NCI-H1436 (cell line): ENCODE measurements around the gene PRKG1.
"Not testable (repeated sequence)": the region's sequence is repeated elsewhere in the genome, so short reads cannot be mapped to it uniquely, and the experiment has no call there.

Source experiments
- DNase-seq: peaks from one replicate; lab custom pipeline; 2025; lab: John Stamatoyannopoulos, UW

Gene PRKG1

GRCh38 chr10:51427758-51428157, 353.5 kb downstream of the PRKG1 start:
- DNase-seq = no peak

GRCh38 chr10:51430506-51430905, 356.2 kb downstream of the PRKG1 start:
- no peak for DNase-seq

DNA sequence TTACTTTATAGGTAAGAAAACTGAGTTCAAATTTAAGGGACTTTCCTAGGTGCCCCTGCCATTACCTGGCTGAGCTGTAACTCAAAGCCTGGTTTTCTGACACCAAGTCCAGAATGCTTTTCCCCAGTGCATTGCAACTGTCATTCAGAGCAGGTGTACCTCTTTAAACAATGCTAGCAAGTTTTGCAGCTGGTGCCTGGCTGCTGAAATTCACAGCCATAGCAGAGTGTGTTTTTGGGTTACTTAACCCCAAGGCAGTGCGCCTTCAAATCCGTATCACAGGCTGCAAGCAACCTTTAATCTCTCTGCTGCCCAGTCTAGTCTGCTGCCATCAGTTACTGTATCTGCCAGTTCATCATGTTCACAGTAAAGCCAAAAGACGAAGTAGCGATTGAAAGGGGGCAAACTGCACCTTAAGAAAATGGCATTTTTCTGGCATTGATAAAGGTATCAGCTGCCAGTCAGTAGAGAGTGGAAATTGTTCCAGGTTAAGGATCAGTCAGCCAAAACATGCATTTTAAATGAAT, 359.7 kb downstream of the PRKG1 start:
- DNase-seq = no peak

GRCh38 chr10:51436805-51437204, 362.5 kb downstream of the PRKG1 start:
- no peak for DNase-seq

DNA sequence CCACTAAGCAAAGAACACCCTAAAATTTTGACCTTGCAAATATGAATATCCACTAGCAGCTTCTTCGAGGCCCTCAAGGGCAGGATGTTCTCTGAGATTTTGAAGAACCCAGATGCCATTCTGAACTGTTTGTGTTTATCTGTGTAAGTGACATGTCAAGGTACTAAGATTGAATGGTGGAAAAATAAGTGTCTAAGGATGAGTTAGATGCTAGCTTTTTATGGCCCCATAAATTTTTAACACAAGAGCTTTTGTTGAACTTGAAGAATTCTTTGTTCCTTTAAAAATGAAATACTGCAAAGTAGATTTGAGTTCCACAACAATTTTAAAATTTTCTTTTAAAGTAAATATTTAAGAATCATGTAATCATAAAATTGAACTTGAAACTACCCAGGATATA, 365.4 kb downstream of the PRKG1 start:
- no peak for DNase-seq

DNA sequence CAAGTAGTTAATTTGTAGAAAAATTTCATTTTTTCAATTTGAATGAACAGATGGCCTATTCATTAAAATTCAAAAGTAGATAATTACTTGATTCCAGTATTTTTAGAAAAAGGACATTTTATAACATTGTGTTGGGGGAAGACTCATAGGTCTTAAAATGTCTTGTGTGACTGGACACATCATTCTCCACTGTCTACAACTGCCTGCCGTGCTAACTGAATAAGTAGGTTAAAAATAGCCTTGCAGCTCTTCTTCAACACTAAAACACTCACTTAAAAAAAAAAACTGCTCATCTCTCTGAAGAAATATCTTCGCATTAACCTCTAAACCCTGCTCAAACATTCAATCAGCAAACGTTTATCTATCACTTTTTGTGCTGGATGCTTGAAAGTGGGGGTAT, 371.3 kb downstream of the PRKG1 start:
- DNase-seq = no peak

GRCh38 chr10:51447119-51447518, 372.8 kb downstream of the PRKG1 start:
- DNase-seq = no peak

DNA sequence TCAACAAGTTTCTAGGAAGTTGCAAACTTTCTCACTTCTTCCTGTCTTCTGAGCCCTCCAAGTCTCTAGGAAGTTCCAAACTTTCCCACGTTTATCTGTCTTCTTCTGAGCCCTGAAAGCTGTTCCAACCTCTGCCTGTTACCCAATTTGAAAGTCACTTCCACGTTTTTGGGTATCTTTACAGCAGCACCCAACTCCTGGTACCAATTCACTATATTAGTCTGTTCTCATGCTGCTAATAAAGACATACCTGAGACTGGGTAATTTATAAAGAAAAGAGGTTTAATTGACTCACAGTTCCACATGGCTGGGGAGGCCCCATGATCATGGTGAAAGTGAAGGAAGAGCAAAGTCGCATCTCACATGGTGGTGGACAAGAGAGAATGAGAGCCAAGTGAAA, 381.5 kb downstream of the PRKG1 start:
- not testable (repeated sequence) for DNase-seq

GRCh38 chr10:51459476-51459875, 385.2 kb downstream of the PRKG1 start:
- no peak for DNase-seq

GRCh38 chr10:51462076-51462779, 387.9 kb downstream of the PRKG1 start:
- DNase-seq = no peak

GRCh38 chr10:51468424-51468823, 394.1 kb downstream of the PRKG1 start:
- DNase-seq = no peak

- no peak for DNase-seq
These were observed 395.4 kb downstream of the PRKG1 start for GRCh38 chr10:51469686-51470085.

GRCh38 chr10:51471271-51471670, 397.0 kb downstream of the PRKG1 start:
- DNase-seq = no peak

DNA sequence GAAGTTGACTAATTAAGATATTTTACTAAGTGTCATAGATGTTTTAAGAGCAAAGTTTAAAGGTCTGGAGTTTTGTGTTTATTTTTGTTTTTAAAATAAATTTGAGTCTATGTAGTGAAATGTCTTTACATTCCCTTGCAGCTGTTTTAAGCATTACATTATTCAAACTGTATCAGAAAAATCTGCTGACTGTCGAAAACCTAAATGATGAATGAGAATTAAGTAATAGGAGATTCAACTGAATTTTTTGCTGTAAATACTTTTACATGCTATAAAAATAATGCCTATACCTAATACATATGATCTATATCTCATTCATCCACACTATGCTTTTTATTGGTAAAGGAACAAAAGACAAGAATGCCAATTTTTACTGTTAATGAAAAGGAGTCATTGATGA, 397.9 kb downstream of the PRKG1 start:
- DNase-seq = no peak

GRCh38 chr10:51479711-51480110, 405.4 kb downstream of the PRKG1 start:
- DNase-seq = no peak

GRCh38 chr10:51485668-51486067, 411.4 kb downstream of the PRKG1 start:
- DNase-seq = no peak

DNA sequence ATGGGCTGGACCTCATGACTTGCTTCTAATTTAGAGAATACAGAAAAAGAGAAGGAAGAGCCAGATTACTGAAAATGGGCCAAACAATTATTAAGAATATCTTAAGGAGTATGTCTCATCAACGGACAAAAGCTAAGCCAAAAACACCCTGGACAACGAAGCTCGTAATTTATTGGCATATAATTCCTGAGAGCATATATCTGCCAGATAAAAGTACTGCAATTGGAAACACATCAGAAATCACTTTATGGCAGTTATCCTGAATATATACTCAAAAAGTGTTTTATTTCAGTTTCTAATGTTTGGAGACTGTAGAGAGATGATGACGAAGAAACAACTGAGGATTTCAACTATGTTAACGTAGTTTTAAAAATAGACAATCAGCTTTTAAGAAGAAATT, 413.3 kb downstream of the PRKG1 start:
- no peak for DNase-seq

- DNase-seq = no peak
These were observed 414.6 kb downstream of the PRKG1 start for GRCh38 chr10:51488766-51489408.

GRCh38 chr10:51498424-51498823, 424.1 kb downstream of the PRKG1 start:
- DNase-seq = no peak

- no peak for DNase-seq
These were observed 427.1 kb downstream of the PRKG1 start for GRCh38 chr10:51501396-51501795.

GRCh38 chr10:51502124-51502523, 427.8 kb downstream of the PRKG1 start:
- DNase-seq = no peak

DNA sequence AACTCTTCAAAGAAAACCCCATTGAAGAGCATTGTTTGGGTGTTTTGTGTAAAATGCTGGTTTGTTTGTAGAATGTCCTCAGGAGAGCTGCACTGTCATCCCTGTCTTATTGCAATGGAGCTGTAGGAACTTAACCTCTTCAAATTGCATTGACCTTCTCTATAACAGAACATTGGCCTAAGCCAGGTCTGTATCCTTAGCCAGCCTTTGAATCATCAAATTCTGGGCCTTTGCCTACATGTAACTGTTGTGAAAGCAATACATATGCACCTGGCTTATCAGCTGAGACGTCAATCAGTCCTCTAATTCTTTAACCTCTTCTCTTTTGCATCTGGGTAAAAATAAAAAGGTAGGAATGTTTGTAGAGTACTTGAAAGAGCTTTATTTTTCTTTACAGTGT, 429.1 kb downstream of the PRKG1 start:
- no peak for DNase-seq

GRCh38 chr10:51507476-51507875, 433.2 kb downstream of the PRKG1 start:
- DNase-seq = no peak

DNA sequence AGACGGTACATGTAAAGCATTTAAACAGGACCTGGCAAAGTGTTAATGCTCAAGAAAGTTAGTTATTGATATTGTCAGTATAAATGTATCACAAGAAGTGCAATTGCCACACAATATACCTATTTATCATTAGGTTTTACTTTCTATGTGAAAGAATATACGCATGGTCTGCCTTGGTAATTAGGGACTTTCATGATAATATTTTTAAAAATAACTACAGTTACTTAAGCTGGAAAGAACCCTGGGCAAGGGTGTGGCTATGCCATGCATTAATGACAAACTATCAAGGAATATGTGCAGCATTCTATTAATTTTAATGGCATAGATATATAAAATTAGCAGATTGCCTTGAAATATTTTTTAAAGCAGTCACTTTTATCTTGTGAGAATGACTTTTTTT, 433.9 kb downstream of the PRKG1 start:
- no peak for DNase-seq
